Mesothelial cell of epicardium (in vitro differentiated cells): ENCODE results near the gene SND1. TPM values are rescaled to one million over a fixed set of nuclear protein-coding genes. Genes with fewer than 3 reads are reported as not detected.

Experiments
- DNase-seq, 2 experiments: peaks; one replicate each; pipeline ENCODE4 v3.0.0; 2021; ENCODE audit warnings: low spot score in 2 of 2; ENCODE audit not compliant: unreplicated experiment in 2 of 2
- H3K27ac Mint-ChIP-seq: 2 replicates; pipeline ENCODE4 v1.8.0; 2021; ENCODE audit warnings: mixed read lengths
- H3K27me3 Mint-ChIP-seq: 2 replicates; pipeline ENCODE4 v1.8.0; 2021; ENCODE audit warnings: low read depth, mixed read lengths
- H3K36me3 Mint-ChIP-seq: 2 replicates; pipeline ENCODE4 v1.8.0; 2021; ENCODE audit warnings: mixed read lengths
- H3K4me1 Mint-ChIP-seq: 2 replicates; pipeline ENCODE4 v1.8.0; 2021; ENCODE audit warnings: mixed read lengths
- H3K4me3 Mint-ChIP-seq: 2 replicates; pipeline ENCODE4 v1.8.0; 2021; ENCODE audit warnings: mild to moderate bottlenecking, moderate library complexity, mixed read lengths
- H3K9me3 Mint-ChIP-seq: 2 replicates; pipeline ENCODE4 v1.8.0; 2021; ENCODE audit warnings: mixed read lengths
- CTCF ChIP-seq: fragments of 200-600 bp; sonication (generic); IDR thresholded peaks from one replicate; pipeline ENCODE4 v1.5.0; 2021; ENCODE audit warnings: antibody characterized with exemption; ENCODE audit not compliant: unreplicated experiment
- total RNA-seq: library from RNA; stranded (reverse); gene quantifications from 3 replicates; pipeline ENCODE4 v1.2.1, GENCODE V29; 2021

Gene SND1
- total RNA-seq, 1 donor from 2014 or later, result 211 TPM

GRCh38 chr7:127751062-127751461 is 99.1 kb downstream of the SND1 start:
- peak overlapping the region; percentile 2 for H3K27ac Mint-ChIP-seq
- no peaks in the 10 kb centered on the region for H3K9me3 Mint-ChIP-seq
- H3K4me3 Mint-ChIP-seq, result no peak overlapping the region
- no peak for DNase-seq
- peaks cover 7% of the 10 kb centered on the region for H3K36me3 Mint-ChIP-seq
- no peak for TF ChIP-seq CTCF
- H3K27me3 Mint-ChIP-seq, result no peaks in the 10 kb centered on the region
- peaks cover 14% of the 10 kb centered on the region for H3K4me1 Mint-ChIP-seq

GRCh38 chr7:127751490-127752448 is 99.8 kb downstream of the SND1 start:
- no peak for DNase-seq
- peaks cover 7% of the 10 kb centered on the region for H3K36me3 Mint-ChIP-seq
- H3K9me3 Mint-ChIP-seq, result no peaks in the 10 kb centered on the region
- H3K27ac Mint-ChIP-seq, result no peak overlapping the region
- no peaks in the 10 kb centered on the region for H3K27me3 Mint-ChIP-seq
- no peak for TF ChIP-seq CTCF
- no peak overlapping the region for H3K4me3 Mint-ChIP-seq
- H3K4me1 Mint-ChIP-seq, result peaks cover 19% of the 10 kb centered on the region

- Mint-ChIP-seq H3K4me1 (peaks cover 19% of the 10 kb centered on the region), H3K36me3 (peaks cover 5% of the 10 kb centered on the region), H3K27me3 (no peaks in the 10 kb centered on the region), H3K27ac (no peak overlapping the region), H3K4me3 (no peak overlapping the region), H3K9me3 (no peaks in the 10 kb centered on the region)
- DNase-seq, result no peak
- TF ChIP-seq CTCF, result no peak
Observed at GRCh38 chr7:127752829-127753228, 100.8 kb downstream of the SND1 start.

- H3K27me3 Mint-ChIP-seq, result no peaks in the 10 kb centered on the region
Observed at GRCh38 chr7:127754457-127754856, 102.5 kb downstream of the SND1 start.

GRCh38 chr7:127755521-127755920 is 103.5 kb downstream of the SND1 start:
- no peaks in the 10 kb centered on the region for H3K36me3 Mint-ChIP-seq
- TF ChIP-seq CTCF, result no peak

More at GRCh38 chr7:127754457-127754856, 102.5 kb downstream of the SND1 start:
- H3K9me3 Mint-ChIP-seq, result no peaks in the 10 kb centered on the region
- DNase-seq, result no peak
- TF ChIP-seq CTCF, result no peak
- peaks cover 19% of the 10 kb centered on the region for H3K4me1 Mint-ChIP-seq
- no peak overlapping the region for H3K27ac Mint-ChIP-seq
- H3K36me3 Mint-ChIP-seq, result peaks cover under 1% of the 10 kb centered on the region
- H3K4me3 Mint-ChIP-seq, result no peak overlapping the region

More at GRCh38 chr7:127755521-127755920, 103.5 kb downstream of the SND1 start:
- Mint-ChIP-seq H3K4me3 (no peak overlapping the region), H3K27ac (peak overlapping the region; percentile 68), H3K9me3 (no peaks in the 10 kb centered on the region), H3K27me3 (no peaks in the 10 kb centered on the region), H3K4me1 (peaks cover 19% of the 10 kb centered on the region)
- DNase-seq, result no peak
